GM18505 (cell line): ENCODE results near the gene ROR1.

Experiments
- ATAC-seq: cut with Tn5 transposase; IDR thresholded peaks from one replicate; pipeline ENCODE4 v1.9.1; 2021; ENCODE audit not compliant: unreplicated experiment
- POLR2A ChIP-seq: IDR thresholded peaks from 4 replicates; pipeline ENCODE4 v1.6.1; 2011; ENCODE audit warnings: borderline replicate concordance; ENCODE audit not compliant: insufficient read depth, insufficient read length; ENCODE audit errors: extremely low read depth

ROR1 gene

GRCh38 chr1:64126581-64126980 lies 352.8 kb downstream of the ROR1 start:
- no peak for TF ChIP-seq POLR2A
- ATAC-seq: no peak

- no peak for ATAC-seq
- TF ChIP-seq POLR2A: no peak
Measured at GRCh38 chr1:64127297-64127696, 353.5 kb downstream of the ROR1 start.

DNA sequence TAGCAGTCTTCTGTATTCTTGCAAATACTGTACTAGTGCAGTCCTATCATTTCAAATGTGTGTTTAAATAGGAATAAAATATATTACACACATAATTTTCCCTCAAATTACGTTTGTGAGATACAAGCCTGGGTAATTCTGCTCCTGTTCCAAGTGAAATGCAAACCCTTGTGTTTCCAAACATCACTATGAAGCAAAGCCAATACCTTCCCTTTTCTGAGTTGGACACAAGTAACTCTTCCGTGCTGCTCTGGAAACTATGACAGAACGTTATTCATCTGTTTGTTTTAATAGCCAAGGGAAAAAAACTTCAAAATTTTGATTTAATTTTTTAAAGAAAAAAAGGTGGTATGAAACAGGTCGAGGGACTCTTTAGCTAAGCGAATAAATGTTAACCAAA lies 355.9 kb downstream of the ROR1 start:
- ATAC-seq: no peak
- TF ChIP-seq POLR2A: no peak

DNA sequence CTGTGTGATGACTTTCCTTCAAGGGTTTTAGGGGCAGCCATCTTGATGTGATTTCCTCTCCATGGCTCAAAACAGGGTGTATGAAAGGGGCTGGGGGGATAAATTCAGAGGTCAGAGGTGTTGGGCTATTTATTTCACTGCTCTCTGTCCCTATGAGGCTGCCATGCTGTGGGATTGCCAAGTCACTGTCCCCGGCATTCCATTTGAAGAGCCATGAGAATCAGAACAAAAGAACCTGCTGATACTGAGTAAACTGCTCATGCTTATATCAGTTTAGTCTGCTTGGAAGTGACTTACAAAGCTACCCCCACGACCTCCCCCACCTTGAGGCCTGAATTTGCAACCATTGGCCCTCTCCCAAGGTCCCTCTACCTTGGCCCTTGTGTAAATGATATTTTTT lies 357.3 kb downstream of the ROR1 start:
- ATAC-seq: no peak

GRCh38 chr1:64133036-64133435 lies 359.2 kb downstream of the ROR1 start:
- no peak for TF ChIP-seq POLR2A
- ATAC-seq: no peak

More for the DNA sequence above, 357.3 kb downstream of the ROR1 start:
- TF ChIP-seq POLR2A: no peak

DNA sequence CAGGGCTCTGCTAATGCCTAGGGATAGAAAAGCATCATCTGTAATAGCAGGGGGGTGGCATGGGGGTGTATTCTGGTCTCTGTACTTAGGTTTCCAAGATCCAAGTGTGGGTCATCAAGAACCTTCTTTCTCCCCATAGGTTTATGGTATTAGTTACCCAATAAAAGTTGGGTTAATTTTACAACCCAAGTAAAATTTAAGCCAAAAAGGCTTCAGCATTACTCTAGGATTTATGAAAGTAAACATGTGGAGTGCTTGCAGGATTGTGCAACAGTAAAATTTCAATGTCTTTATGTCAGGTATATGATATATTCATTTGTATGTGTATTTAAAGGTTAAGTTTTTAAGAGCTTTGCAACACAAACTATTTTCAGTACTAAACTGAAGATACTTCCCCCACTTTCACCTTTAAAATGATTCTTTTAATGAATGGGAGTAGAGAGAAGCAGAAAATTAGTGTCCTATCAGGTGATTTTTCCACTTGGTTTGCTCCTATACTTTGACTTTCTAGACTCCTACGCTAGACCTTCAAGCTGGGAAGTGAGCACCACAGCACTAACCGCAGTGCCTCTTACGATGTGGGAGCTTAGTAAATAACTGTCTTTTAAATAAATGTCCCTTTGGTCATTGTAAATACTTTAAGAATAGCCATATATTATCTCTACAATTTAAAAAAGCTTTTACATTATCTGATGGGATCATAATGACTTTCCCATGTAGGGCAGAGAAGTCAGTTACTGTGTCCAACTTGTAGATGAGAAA lies 361.8 kb downstream of the ROR1 start:
- no peak for ATAC-seq
- TF ChIP-seq POLR2A: no peak

- no peak for ATAC-seq
- no peak for TF ChIP-seq POLR2A
Measured at GRCh38 chr1:64136296-64136695, 362.5 kb downstream of the ROR1 start.

GRCh38 chr1:64136752-64137411 lies 363.1 kb downstream of the ROR1 start:
- TF ChIP-seq POLR2A: no peak
- ATAC-seq: peak; percentile 80

- TF ChIP-seq POLR2A: no peak
Measured at GRCh38 chr1:64137412-64137803, 363.6 kb downstream of the ROR1 start.

DNA sequence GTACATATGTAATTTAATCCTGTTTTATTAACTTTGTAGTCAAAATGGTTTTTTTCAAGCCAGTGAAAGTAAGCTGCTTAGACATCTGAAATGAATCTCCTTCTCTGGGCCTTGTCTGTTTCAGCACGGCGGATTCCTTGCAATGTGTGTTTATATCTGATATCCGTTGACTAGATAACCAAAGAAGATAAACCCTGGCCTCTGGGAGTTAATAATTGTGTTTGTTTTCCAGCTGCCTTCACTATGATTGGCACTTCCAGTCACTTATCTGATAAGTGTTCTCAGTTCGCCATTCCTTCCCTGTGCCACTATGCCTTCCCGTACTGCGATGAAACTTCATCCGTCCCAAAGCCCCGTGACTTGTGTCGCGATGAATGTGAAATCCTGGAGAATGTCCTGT lies 366.1 kb downstream of the ROR1 start:
- TF ChIP-seq POLR2A: no peak
- ATAC-seq: no peak

More at GRCh38 chr1:64137412-64137803, 363.6 kb downstream of the ROR1 start:
- ATAC-seq: no peak

- no peak for TF ChIP-seq POLR2A
Measured at GRCh38 chr1:64140596-64140995, 366.8 kb downstream of the ROR1 start.

DNA sequence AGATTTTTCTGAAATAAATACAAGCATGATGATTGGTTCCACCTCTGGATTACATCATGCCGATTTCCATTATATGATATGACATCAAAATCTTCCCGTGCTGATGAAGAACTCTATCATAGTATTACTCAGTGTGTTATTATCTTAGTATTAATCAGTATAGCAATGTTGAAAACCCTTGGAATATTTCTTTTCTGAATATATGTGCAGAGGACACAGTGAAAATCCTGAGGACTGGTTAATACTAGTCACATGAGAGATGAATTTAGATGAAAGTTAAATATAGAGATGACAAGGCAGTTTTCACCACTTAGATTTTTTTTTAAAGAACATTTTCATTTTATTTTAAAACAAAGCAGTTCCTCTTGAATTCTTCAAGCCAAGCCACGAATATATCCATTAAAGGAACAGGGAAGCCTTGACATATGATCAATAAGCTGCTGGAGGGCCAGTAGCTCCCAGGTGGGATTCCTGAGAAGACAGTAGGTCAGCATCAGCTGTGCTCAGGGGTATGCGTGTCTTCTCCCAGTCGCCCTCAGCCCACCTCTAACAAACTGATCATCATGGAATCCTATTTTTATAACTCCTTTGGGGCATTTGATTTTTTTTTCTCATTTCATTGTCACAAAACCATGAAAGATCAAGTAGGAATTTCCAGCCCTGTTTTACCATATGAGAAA lies 373.4 kb downstream of the ROR1 start:
- ATAC-seq: no peak
- TF ChIP-seq POLR2A: no peak

More at GRCh38 chr1:64140596-64140995, 366.8 kb downstream of the ROR1 start:
- no peak for ATAC-seq

DNA sequence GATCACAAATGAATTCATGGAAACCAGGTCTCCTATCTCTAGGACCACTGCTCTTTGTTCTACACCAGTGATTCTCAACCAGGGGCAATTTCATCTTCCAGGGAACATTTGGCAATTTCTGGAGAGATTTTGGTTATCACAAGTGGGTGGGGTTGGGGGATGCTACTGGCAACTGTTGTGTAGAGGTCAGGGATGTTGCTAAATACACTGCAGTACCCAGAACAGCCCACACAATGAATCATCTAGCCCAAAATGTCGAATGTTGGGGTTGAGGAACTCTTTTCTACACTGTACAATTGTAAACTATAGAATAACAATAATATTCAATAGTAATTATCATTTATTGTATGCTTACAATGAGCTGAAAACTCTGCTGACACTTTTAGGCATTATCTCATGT lies 373.9 kb downstream of the ROR1 start:
- ATAC-seq: no peak
- no peak for TF ChIP-seq POLR2A

DNA sequence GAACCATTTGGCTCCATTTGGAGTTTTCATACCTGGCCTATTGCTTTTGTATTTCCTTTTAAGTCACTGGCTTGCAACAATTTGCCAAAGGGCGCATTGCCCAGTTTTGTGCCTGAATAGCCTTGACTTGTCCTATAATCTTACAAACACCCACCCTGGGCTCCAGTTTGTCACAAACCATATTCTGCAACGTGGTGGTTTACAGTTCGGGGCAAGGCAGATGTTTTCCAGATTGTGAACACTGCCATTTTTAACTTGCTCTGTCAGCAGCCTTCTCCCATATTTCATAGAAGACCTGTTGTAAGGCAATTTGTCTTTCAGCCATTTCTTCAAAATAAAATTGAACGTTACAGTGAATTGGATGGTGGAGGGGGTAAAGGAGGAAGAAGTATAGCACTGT lies 376.4 kb downstream of the ROR1 start:
- no peak for TF ChIP-seq POLR2A
- ATAC-seq: no peak

GRCh38 chr1:64150729-64151230 lies 377.0 kb downstream of the ROR1 start:
- TF ChIP-seq POLR2A: no peak

DNA sequence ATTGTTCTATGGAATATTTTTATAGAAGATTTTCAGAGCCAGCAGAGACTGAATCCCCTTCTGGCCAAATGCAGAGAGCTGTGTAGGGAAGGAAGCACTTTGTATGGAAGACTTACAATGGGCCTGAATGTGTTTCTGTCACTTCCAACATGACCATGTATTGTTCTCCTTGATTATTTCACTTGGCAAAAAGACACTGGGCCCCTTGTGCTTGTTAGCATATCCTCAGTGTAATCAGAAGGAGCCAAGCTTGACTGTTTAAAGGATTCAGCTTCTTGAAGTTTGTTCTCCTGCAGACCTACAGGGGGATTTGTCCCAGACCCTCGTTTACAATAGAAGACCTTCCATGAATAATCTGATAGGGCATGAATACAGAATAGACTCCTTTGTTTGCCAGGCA lies 381.5 kb downstream of the ROR1 start:
- ATAC-seq: no peak
- no peak for TF ChIP-seq POLR2A

More at GRCh38 chr1:64150729-64151230, 377.0 kb downstream of the ROR1 start:
- ATAC-seq: no peak
